GM23338 (cell line): ENCODE results near the gene KIRREL3. TPM values are rescaled to one million over a fixed set of nuclear protein-coding genes. Genes with fewer than 3 reads are reported as not detected.

Experiments
- ATAC-seq: fragments of 200-7000 bp; cut with Tn5 transposase; 3 replicates; pipeline ENCODE4 v1.9.1; 2020
- DNase-seq: peaks from one replicate; pipeline ENCODE4 v3.0.0-alpha.2; 2015; ENCODE audit warnings: low spot score
- H2AFZ ChIP-seq: fragments of 200-600 bp; sonication (generic); 2 replicates; pipeline ENCODE4 v1.8.0; 2016; ENCODE audit warnings: antibody characterized with exemption, mild to moderate bottlenecking, moderate library complexity
- H3F3A ChIP-seq: fragments of 200-600 bp; sonication (generic); replicated peaks from 2 replicates; pipeline ENCODE4 v1.8.0; 2017; ENCODE audit warnings: antibody characterized with exemption, mixed run types, low read depth
- H3K27ac ChIP-seq: fragments of 200-600 bp; sonication (generic); 2 replicates; pipeline ENCODE4 v1.6.1; 2016; ENCODE audit warnings: low read depth
- H3K27me3 ChIP-seq: fragments of 200-600 bp; sonication (generic); 2 replicates; pipeline ENCODE4 v1.8.0; 2016; ENCODE audit warnings: mild to moderate bottlenecking, mixed run types, moderate library complexity; ENCODE audit not compliant: insufficient read depth
- H3K36me3 ChIP-seq: fragments of 200-600 bp; sonication (generic); 2 replicates; pipeline ENCODE4 v1.8.0; 2016; ENCODE audit warnings: mild to moderate bottlenecking; ENCODE audit not compliant: insufficient read depth
- H3K4me1 ChIP-seq: fragments of 200-600 bp; sonication (generic); 2 replicates; pipeline ENCODE4 v1.8.0; 2016; ENCODE audit warnings: mild to moderate bottlenecking, moderate library complexity; ENCODE audit not compliant: insufficient read depth
- H3K4me2 ChIP-seq: fragments of 200-600 bp; sonication (generic); 2 replicates; pipeline ENCODE4 v1.7.1; 2017; ENCODE audit warnings: mixed run types
- H3K4me3 ChIP-seq: fragments of 200-600 bp; sonication (generic); 2 replicates; pipeline ENCODE4 v1.6.1; 2016; ENCODE audit warnings: mixed run types
- H3K79me2 ChIP-seq: fragments of 200-600 bp; sonication (generic); replicated peaks from 2 replicates; pipeline ENCODE4 v1.8.0; 2017; ENCODE audit warnings: mild to moderate bottlenecking; ENCODE audit not compliant: insufficient read depth
- H3K9me2 ChIP-seq: fragments of 200-600 bp; sonication (generic); 2 replicates; pipeline ENCODE4 v1.8.0; 2017; ENCODE audit not compliant: insufficient read depth
- H4K20me1 ChIP-seq: fragments of 200-600 bp; sonication (generic); replicated peaks from 2 replicates; pipeline ENCODE4 v1.8.0; 2017; ENCODE audit warnings: mild to moderate bottlenecking; ENCODE audit not compliant: insufficient read depth
- H3K27ac Mint-ChIP-seq: 2 replicates; pipeline ENCODE4 v1.8.0; 2020; ENCODE audit warnings: inconsistent platforms, mild to moderate bottlenecking, moderate library complexity, mixed read lengths
- H3K27me3 Mint-ChIP-seq: 3 replicates; pipeline ENCODE4 v1.8.0; 2022; ENCODE audit warnings: low read depth, mild to moderate bottlenecking, moderate library complexity, mixed read lengths, inconsistent platforms; ENCODE audit not compliant: insufficient read depth, poor library complexity
- H3K36me3 Mint-ChIP-seq: 3 replicates; pipeline ENCODE4 v1.8.0; 2021; ENCODE audit warnings: low read depth, mild to moderate bottlenecking, inconsistent platforms, moderate library complexity, mixed read lengths
- H3K4me1 Mint-ChIP-seq: 3 replicates; pipeline ENCODE4 v1.8.0; 2020; ENCODE audit warnings: mild to moderate bottlenecking, inconsistent platforms, mixed read lengths
- H3K4me3 Mint-ChIP-seq: 3 replicates; pipeline ENCODE4 v1.8.0; 2021; ENCODE audit warnings: moderate library complexity, mild to moderate bottlenecking, inconsistent platforms, mixed read lengths
- H3K9me3 Mint-ChIP-seq: 3 replicates; pipeline ENCODE4 v1.8.0; 2020; ENCODE audit warnings: moderate library complexity, mild to moderate bottlenecking, inconsistent platforms, mixed read lengths
- CREB1 ChIP-seq: fragments of 250-450 bp; sonication (Bioruptor Pico); IDR thresholded peaks from 2 replicates; pipeline ENCODE4 v1.5.0; 2020; ENCODE audit warnings: low read depth, mild to moderate bottlenecking, moderate library complexity
- EZH2 ChIP-seq: fragments of 200-600 bp; sonication (generic); IDR thresholded peaks from one replicate; pipeline ENCODE4 v1.8.0; 2017; ENCODE audit warnings: antibody characterized with exemption, mild to moderate bottlenecking, low read depth; ENCODE audit not compliant: unreplicated experiment
- POLR2AphosphoS5 ChIP-seq: IDR thresholded peaks from 2 replicates; pipeline ENCODE4 v1.6.1; 2016; ENCODE audit warnings: antibody characterized with exemption, low read depth
- polyA plus RNA-seq: library from polyadenylated mRNA; unstranded; fragments of >200 nt; fragmentation: Nextera tagmentation; extraction: Ambion mirVana; gene quantifications from 2 replicates; pipeline ENCODE4 v1.2.1, GENCODE V29; 2016
- total RNA-seq: library from RNA; depleted of rRNA; stranded (reverse); fragments of >200 nt; shearing (Covaris generic); gene quantifications from 2 replicates; pipeline ENCODE4 v1.2.3, GENCODE V29; 2014
- TF ChIP-seq, protein P1 (sequence below): IDR thresholded peaks from one replicate; pipeline ENCODE4 v1.6.1; 2018; ENCODE audit warnings: antibody characterized with exemption; ENCODE audit not compliant: unreplicated experiment
- TF ChIP-seq, protein P2 (sequence below), 2 experiments: fragments of 200-600 bp in 1 of 2; sonication (generic) in 1 of 2; conservative IDR thresholded peaks; 2 replicates each; pipeline versions ENCODE4 v1.5.1 to v1.6.1; 2016 to 2017; ENCODE audit warnings: antibody characterized with exemption in 2 of 2, low read depth in 2 of 2, mild to moderate bottlenecking in 2 of 2, moderate library complexity in 1 of 2
- TF ChIP-seq, protein P3 (sequence below): fragments of 250-450 bp; sonication (Bioruptor Pico); IDR thresholded peaks from 2 replicates; pipeline ENCODE4 v1.5.0; 2020; ENCODE audit warnings: mild to moderate bottlenecking, moderate library complexity

KIRREL3 gene
- total and polyA plus RNA-seq, 2 experiments from 2014 or later, result 0.13 to 1.5 TPM

DNA sequence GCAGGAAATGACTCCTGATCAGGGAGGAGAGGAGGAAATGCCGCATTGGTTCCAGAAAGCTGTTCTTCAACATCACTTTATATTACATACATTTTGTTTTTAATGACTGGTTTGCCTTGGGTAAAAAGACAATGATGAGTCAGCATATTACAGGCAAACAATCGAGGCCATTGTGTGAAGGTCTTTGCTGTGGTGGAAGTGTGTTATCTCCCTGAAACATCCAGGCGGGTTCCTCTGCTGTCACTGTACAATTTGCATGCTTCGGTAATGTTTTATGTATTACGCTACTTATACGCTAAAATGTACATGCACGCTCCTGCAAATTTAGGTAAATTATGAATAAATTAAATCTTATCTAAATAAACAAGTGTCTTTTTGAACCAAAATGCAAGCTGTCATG lies 161.1 kb downstream of the KIRREL3 start:
- Mint-ChIP-seq H3K4me3 (no peak overlapping the region), H3K9me3 (peaks cover 16% of the 10 kb centered on the region), H3K27ac (no peak overlapping the region; the same call in 1 of the 2 replicates), H3K4me1 (no peaks in the 10 kb centered on the region), H3K27me3 (peaks cover 3% of the 10 kb centered on the region), H3K36me3 (peaks cover 6% of the 10 kb centered on the region; the same call in 1 of the 3 replicates)
- H3K27me3 ChIP-seq, result no peaks in the 10 kb centered on the region
- H3K4me1 ChIP-seq, result no peaks in the 10 kb centered on the region
- no peak overlapping the region for H3K4me2 ChIP-seq
- TF ChIP-seq, protein P1, sequence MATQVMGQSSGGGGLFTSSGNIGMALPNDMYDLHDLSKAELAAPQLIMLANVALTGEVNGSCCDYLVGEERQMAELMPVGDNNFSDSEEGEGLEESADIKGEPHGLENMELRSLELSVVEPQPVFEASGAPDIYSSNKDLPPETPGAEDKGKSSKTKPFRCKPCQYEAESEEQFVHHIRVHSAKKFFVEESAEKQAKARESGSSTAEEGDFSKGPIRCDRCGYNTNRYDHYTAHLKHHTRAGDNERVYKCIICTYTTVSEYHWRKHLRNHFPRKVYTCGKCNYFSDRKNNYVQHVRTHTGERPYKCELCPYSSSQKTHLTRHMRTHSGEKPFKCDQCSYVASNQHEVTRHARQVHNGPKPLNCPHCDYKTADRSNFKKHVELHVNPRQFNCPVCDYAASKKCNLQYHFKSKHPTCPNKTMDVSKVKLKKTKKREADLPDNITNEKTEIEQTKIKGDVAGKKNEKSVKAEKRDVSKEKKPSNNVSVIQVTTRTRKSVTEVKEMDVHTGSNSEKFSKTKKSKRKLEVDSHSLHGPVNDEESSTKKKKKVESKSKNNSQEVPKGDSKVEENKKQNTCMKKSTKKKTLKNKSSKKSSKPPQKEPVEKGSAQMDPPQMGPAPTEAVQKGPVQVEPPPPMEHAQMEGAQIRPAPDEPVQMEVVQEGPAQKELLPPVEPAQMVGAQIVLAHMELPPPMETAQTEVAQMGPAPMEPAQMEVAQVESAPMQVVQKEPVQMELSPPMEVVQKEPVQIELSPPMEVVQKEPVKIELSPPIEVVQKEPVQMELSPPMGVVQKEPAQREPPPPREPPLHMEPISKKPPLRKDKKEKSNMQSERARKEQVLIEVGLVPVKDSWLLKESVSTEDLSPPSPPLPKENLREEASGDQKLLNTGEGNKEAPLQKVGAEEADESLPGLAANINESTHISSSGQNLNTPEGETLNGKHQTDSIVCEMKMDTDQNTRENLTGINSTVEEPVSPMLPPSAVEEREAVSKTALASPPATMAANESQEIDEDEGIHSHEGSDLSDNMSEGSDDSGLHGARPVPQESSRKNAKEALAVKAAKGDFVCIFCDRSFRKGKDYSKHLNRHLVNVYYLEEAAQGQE, result no peak
- no peak for TF ChIP-seq POLR2AphosphoS5
- TF ChIP-seq CREB1 (CRISPR knock-in tag), result no peak
- TF ChIP-seq, protein P2, sequence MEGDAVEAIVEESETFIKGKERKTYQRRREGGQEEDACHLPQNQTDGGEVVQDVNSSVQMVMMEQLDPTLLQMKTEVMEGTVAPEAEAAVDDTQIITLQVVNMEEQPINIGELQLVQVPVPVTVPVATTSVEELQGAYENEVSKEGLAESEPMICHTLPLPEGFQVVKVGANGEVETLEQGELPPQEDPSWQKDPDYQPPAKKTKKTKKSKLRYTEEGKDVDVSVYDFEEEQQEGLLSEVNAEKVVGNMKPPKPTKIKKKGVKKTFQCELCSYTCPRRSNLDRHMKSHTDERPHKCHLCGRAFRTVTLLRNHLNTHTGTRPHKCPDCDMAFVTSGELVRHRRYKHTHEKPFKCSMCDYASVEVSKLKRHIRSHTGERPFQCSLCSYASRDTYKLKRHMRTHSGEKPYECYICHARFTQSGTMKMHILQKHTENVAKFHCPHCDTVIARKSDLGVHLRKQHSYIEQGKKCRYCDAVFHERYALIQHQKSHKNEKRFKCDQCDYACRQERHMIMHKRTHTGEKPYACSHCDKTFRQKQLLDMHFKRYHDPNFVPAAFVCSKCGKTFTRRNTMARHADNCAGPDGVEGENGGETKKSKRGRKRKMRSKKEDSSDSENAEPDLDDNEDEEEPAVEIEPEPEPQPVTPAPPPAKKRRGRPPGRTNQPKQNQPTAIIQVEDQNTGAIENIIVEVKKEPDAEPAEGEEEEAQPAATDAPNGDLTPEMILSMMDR (conservative IDR thresholded peaks at IDR 0.05; ENCODE audit: low read depth in 2 of 2), result no peak
- no peak for TF ChIP-seq EZH2
- TF ChIP-seq, protein P3, sequence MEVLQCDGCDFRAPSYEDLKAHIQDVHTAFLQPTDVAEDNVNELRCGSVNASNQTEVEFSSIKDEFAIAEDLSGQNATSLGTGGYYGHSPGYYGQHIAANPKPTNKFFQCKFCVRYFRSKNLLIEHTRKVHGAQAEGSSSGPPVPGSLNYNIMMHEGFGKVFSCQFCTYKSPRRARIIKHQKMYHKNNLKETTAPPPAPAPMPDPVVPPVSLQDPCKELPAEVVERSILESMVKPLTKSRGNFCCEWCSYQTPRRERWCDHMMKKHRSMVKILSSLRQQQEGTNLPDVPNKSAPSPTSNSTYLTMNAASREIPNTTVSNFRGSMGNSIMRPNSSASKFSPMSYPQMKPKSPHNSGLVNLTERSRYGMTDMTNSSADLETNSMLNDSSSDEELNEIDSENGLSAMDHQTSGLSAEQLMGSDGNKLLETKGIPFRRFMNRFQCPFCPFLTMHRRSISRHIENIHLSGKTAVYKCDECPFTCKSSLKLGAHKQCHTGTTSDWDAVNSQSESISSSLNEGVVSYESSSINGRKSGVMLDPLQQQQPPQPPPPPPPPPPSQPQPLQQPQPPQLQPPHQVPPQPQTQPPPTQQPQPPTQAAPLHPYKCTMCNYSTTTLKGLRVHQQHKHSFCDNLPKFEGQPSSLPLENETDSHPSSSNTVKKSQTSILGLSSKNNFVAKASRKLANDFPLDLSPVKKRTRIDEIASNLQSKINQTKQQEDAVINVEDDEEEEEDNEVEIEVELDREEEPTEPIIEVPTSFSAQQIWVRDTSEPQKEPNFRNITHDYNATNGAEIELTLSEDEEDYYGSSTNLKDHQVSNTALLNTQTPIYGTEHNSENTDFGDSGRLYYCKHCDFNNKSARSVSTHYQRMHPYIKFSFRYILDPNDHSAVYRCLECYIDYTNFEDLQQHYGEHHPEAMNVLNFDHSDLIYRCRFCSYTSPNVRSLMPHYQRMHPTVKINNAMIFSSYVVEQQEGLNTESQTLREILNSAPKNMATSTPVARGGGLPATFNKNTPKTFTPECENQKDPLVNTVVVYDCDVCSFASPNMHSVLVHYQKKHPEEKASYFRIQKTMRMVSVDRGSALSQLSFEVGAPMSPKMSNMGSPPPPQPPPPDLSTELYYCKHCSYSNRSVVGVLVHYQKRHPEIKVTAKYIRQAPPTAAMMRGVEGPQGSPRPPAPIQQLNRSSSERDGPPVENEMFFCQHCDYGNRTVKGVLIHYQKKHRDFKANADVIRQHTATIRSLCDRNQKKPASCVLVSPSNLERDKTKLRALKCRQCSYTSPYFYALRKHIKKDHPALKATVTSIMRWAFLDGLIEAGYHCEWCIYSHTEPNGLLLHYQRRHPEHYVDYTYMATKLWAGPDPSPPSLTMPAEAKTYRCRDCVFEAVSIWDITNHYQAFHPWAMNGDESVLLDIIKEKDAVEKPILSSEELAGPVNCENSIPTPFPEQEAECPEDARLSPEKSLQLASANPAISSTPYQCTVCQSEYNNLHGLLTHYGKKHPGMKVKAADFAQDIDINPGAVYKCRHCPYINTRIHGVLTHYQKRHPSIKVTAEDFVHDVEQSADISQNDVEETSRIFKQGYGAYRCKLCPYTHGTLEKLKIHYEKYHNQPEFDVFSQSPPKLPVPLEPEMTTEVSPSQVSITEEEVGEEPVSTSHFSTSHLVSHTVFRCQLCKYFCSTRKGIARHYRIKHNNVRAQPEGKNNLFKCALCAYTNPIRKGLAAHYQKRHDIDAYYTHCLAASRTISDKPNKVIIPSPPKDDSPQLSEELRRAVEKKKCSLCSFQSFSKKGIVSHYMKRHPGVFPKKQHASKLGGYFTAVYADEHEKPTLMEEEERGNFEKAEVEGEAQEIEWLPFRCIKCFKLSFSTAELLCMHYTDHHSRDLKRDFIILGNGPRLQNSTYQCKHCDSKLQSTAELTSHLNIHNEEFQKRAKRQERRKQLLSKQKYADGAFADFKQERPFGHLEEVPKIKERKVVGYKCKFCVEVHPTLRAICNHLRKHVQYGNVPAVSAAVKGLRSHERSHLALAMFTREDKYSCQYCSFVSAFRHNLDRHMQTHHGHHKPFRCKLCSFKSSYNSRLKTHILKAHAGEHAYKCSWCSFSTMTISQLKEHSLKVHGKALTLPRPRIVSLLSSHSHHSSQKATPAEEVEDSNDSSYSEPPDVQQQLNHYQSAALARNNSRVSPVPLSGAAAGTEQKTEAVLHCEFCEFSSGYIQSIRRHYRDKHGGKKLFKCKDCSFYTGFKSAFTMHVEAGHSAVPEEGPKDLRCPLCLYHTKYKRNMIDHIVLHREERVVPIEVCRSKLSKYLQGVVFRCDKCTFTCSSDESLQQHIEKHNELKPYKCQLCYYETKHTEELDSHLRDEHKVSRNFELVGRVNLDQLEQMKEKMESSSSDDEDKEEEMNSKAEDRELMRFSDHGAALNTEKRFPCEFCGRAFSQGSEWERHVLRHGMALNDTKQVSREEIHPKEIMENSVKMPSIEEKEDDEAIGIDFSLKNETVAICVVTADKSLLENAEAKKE (CRISPR knock-in tag), result no peak
- no peaks in the 10 kb centered on the region for H3K9me2 ChIP-seq
- no peaks in the 10 kb centered on the region for H3K79me2 ChIP-seq
- ATAC-seq, result no peak
- no peak overlapping the region for H3K4me3 ChIP-seq
- H2AFZ ChIP-seq, result no peak overlapping the region
- no peak overlapping the region for H3K27ac ChIP-seq
- no peak for DNase-seq
- no peaks in the 10 kb centered on the region for H3F3A ChIP-seq
- no peaks in the 10 kb centered on the region for H3K36me3 ChIP-seq
- H4K20me1 ChIP-seq, result no peaks in the 10 kb centered on the region
